GM19452 (cell line): Measurements from ENCODE around the gene MAVS.

Experiments
- ATAC-seq: cut with Tn5 transposase; IDR thresholded peaks from one replicate; pipeline ENCODE4 v1.9.1; 2021; ENCODE audit not compliant: unreplicated experiment

Gene MAVS

DNA sequence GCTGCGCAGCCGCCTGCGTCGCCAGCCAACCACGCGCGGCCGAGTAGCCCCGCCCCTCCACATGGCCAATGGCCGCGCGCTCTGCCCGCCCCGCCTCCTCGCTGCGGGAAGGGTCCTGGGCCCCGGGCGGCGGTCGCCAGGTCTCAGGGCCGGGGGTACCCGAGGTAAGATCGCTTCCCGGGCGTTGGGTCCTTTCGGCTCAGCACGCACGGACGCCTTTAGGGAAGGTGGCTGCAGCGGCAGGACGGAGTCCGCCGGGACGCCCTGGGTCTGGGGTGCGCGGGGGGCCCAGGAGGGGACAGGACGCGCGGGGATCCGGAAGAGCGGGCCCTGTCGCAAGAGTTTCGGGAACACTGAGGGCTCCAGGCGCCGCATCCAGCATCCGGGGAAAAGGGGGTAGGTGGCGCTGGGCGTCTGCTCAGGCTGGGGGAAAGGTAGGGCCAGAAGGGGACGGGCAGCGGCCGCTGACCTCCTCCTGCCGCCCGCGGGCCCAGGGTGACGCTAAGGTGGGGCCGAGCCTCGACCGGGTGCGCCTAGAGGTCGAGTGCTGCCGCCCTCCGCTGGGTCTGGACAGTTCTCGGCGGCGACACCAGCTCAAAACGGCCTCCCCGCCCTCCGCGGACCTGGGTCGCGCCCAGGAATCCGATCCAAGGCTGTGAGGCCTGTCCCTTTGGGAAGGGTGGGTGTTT lies at the start of gene MAVS:
Gene MAVS, plus strand, starts transcription at position 95 of the 689 bp plus-strand sequence. CDS start 7,791 bp downstream, outside the sequence.
- peak; percentile 93 for ATAC-seq

DNA sequence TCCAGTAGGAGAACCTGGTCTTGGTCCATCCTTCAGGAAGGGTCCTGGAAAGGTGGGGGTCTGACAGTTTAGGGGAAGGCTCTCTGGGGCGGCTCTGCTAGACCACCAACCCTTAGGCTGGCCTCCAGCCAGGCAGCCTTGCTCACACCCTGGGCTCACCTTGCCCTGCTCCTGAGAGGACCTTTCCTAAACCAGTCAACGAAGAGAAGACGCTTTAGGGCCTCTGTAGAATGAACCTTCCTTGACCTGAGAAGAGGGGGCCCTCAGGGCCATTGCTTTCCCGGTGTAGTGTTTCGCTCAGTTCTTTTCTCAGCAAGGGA lies 49.4 kb upstream of the MAVS start:
- no peak for ATAC-seq

GRCh38 chr20:3797592-3798372 lies 48.9 kb upstream of the MAVS start:
- no peak for ATAC-seq

DNA sequence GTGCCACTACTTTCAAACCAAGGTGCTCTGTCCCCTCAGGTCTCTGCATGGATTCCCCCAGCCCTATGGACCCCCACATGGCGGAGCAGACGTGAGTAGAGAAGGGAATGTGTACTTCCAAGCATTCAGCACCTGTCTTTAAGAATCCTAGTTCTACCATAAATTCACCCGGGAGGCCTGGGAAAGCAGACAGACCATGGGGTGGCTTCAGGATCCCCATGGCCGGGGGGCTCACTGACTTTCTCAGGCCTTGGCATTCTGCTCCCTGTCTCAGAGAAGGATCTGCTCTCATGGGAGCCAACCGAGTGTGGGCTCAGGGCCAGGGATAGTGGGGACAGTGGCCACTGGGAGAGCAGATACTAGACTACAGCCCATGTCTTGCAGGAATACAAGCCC lies 48.3 kb upstream of the MAVS start:
- no peak for ATAC-seq

GRCh38 chr20:3798908-3799248 lies 47.8 kb upstream of the MAVS start:
- no peak for ATAC-seq

GRCh38 chr20:3800256-3800877 lies 46.3 kb upstream of the MAVS start:
- no peak for ATAC-seq

DNA sequence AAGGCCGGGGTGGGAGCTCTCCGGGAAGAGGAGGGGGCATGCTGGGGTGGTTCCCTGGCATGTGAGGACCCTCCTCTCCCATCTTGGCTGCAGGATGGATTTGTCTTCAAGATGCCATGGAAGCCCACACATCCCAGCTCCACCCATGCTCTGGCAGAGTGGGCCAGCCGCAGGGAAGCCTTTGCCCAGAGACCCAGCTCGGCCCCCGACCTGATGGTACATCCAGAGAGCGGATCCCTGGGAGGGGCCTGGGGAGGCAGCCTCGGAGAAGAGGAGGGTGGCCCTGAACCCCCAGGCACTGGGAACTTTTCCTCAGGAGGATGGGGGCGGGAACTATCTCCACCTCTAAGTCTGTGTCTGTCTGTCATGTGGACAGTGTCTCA lies 45.8 kb upstream of the MAVS start:
- ATAC-seq: no peak

GRCh38 chr20:3801299-3801698 lies 45.3 kb upstream of the MAVS start:
- no peak for ATAC-seq

GRCh38 chr20:3801846-3802245 lies 44.8 kb upstream of the MAVS start:
- ATAC-seq: no peak

GRCh38 chr20:3802524-3803239 lies 44.0 kb upstream of the MAVS start:
- no peak for ATAC-seq

DNA sequence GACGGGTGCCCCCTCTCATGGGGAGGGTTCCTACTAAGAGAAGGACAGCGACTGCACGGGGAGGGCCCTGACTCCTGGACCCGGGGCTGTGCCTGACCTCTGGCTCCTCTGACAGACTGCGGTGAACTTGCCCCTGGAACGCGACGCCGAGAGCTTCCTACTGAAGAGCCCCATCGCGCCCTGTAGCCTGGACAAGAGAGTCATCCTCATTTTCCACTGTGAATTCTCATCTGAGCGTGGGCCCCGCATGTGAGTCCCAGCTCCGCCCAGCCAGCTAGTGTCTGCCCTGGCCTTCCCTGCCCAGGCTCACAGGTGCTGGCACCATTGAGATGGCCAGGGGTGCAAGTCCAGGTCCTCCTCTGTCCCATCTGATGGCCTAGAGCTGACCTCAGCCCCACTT lies 43.3 kb upstream of the MAVS start:
- ATAC-seq: no peak

DNA sequence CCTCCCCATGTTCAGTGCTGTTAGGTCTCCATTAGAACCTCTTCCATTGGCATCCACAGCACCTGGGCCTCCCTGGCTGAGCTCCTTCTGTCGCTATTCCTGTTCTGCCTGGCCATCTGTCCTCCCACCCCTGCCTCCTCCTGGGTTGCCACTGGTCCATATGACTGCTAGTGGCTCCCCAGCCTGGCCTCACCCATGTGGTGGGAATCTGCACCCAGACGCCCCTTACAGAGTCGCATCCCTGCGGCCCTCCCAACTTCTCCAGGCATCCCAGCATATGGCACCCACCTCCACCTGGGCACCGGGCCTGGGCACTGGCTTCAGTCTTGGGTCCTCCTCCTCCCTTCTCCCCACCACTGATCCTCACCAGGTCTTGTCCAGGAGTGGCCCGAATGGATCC lies 42.8 kb upstream of the MAVS start:
- ATAC-seq: no peak

GRCh38 chr20:3804254-3804751 lies 42.3 kb upstream of the MAVS start:
- no peak for ATAC-seq

GRCh38 chr20:3804781-3805180 lies 41.9 kb upstream of the MAVS start:
- ATAC-seq: no peak

GRCh38 chr20:3808544-3808943 lies 38.1 kb upstream of the MAVS start:
- no peak for ATAC-seq

- ATAC-seq: no peak
These were observed 35.0 kb upstream of the MAVS start for GRCh38 chr20:3811467-3812258.

DNA sequence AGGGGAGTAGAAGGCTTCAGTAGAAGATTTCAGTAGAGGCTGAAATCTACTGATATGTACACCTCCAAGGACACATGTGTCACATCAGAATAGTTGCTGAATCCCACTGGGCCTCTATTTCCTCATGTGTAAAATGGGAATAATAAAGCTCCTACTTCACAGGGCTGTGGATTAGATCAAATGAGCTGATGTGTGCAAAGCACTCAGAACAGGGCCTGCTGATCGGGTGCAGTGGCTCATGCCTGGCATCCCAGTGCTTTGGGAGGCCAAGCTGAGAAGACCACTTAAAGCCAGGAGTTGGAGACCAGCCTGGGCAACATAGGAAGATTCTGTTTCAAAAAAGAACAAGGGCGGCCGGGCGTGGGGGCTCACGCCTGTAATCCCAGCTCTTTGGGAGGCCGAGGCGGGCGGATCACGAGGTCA lies 34.4 kb upstream of the MAVS start:
- no peak for ATAC-seq

DNA sequence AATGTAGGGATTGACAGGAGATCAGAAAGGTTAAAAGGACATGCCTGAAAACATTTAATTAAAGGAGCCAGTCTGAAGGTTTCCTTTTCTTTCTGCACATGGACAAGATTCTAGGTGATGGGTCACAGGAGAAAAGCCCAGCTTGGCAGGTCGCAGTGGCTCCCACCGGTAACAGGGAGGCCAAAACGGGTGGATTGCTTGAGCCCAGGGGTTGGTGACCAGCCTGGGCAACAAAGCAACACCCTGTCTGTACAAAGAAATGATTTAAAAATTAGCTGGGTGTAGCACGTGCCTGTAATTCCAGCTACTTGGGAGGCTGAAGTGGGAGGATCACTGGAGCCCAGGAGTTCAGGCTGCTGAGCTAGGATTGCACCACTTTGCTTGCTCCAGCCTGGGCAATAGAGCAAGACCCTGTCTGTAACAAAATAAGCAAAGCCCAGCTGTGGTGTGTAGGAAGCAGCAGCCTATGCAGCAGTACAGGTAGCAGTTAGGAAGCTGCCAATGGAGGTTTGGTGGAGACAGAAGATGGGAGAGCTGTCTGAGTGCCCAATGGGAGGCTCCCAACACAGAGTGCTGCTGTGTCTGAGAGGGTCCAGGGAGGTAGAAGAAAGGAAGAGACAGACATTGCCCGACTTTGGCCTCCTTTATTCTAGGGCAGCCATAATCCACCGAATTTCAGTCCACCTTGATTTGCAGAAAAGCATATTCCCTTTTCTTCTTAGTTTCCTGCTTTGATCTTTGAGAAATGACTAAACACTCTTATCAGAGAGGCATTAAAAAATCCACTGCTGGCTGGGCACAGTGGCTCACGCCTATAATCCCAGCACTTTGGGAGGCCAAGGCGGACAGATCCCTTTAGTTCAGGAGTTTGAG lies 33.4 kb upstream of the MAVS start:
- no peak for ATAC-seq

- no peak for ATAC-seq
These were observed 32.6 kb upstream of the MAVS start for GRCh38 chr20:3813848-3814581.
